ENCODE results near the gene GPSM3. TPM values are rescaled to one million over a fixed set of nuclear protein-coding genes. Genes with fewer than 3 reads are reported as not detected.

The GPSM3 gene
- total and polyA plus RNA-seq, 2 of the 13 experiments (the other 11 are each of a cell fraction or from before 2014, with no cell fraction given) = 0.18 to 6.2 TPM

- TF ChIP-seq, protein P1, sequence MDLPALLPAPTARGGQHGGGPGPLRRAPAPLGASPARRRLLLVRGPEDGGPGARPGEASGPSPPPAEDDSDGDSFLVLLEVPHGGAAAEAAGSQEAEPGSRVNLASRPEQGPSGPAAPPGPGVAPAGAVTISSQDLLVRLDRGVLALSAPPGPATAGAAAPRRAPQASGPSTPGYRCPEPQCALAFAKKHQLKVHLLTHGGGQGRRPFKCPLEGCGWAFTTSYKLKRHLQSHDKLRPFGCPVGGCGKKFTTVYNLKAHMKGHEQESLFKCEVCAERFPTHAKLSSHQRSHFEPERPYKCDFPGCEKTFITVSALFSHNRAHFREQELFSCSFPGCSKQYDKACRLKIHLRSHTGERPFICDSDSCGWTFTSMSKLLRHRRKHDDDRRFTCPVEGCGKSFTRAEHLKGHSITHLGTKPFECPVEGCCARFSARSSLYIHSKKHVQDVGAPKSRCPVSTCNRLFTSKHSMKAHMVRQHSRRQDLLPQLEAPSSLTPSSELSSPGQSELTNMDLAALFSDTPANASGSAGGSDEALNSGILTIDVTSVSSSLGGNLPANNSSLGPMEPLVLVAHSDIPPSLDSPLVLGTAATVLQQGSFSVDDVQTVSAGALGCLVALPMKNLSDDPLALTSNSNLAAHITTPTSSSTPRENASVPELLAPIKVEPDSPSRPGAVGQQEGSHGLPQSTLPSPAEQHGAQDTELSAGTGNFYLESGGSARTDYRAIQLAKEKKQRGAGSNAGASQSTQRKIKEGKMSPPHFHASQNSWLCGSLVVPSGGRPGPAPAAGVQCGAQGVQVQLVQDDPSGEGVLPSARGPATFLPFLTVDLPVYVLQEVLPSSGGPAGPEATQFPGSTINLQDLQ (CRISPR knock-in tag; IDR thresholded peaks at IDR 0.05) = no peak
- 0 out of 2 replicates have a peak, but pooled peaks have one; percentile 16 for TF ChIP-seq ZNF331 (CRISPR knock-in tag; IDR thresholded peaks at IDR 0.05)
- TF ChIP-seq ZNF766 (CRISPR knock-in tag; IDR thresholded peaks at IDR 0.05; ENCODE audit: borderline replicate concordance) = no peak
- no peak for TF ChIP-seq ZNF510 (CRISPR knock-in tag; IDR thresholded peaks at IDR 0.05; ENCODE audit: low read depth)
- TF ChIP-seq SMAD9 (CRISPR knock-in tag; IDR thresholded peaks at IDR 0.05) = no peak
- no peak for TF ChIP-seq ZNF317 (CRISPR knock-in tag; IDR thresholded peaks at IDR 0.05)
- TF ChIP-seq PAWR (CRISPR knock-in tag; IDR thresholded peaks at IDR 0.05; ENCODE audit: borderline replicate concordance) = no peak
- TF ChIP-seq, protein P2, sequence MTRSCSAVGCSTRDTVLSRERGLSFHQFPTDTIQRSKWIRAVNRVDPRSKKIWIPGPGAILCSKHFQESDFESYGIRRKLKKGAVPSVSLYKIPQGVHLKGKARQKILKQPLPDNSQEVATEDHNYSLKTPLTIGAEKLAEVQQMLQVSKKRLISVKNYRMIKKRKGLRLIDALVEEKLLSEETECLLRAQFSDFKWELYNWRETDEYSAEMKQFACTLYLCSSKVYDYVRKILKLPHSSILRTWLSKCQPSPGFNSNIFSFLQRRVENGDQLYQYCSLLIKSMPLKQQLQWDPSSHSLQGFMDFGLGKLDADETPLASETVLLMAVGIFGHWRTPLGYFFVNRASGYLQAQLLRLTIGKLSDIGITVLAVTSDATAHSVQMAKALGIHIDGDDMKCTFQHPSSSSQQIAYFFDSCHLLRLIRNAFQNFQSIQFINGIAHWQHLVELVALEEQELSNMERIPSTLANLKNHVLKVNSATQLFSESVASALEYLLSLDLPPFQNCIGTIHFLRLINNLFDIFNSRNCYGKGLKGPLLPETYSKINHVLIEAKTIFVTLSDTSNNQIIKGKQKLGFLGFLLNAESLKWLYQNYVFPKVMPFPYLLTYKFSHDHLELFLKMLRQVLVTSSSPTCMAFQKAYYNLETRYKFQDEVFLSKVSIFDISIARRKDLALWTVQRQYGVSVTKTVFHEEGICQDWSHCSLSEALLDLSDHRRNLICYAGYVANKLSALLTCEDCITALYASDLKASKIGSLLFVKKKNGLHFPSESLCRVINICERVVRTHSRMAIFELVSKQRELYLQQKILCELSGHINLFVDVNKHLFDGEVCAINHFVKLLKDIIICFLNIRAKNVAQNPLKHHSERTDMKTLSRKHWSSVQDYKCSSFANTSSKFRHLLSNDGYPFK (CRISPR knock-in tag; IDR thresholded peaks at IDR 0.05; ENCODE audit: borderline replicate concordance) = no peak
- TF ChIP-seq CREB3 (CRISPR knock-in tag; IDR thresholded peaks at IDR 0.05) = no peak
- TF ChIP-seq ERF (CRISPR knock-in tag; IDR thresholded peaks at IDR 0.05) = no peak
- TF ChIP-seq ZNF782 (CRISPR knock-in tag; IDR thresholded peaks at IDR 0.05; ENCODE audit: borderline replicate concordance) = no peak
- TF ChIP-seq ZNF609 (CRISPR knock-in tag; IDR thresholded peaks at IDR 0.05; ENCODE audit: borderline replicate concordance) = no peak
- TF ChIP-seq NFE2 (CRISPR knock-in tag; IDR thresholded peaks at IDR 0.05) = no peak
- 0 out of 2 replicates have a peak, but pooled peaks have one; percentile 17 for TF ChIP-seq KDM2A (CRISPR knock-in tag; IDR thresholded peaks at IDR 0.05; ENCODE audit: borderline replicate concordance, low read depth)
- TF ChIP-seq, protein P3, sequence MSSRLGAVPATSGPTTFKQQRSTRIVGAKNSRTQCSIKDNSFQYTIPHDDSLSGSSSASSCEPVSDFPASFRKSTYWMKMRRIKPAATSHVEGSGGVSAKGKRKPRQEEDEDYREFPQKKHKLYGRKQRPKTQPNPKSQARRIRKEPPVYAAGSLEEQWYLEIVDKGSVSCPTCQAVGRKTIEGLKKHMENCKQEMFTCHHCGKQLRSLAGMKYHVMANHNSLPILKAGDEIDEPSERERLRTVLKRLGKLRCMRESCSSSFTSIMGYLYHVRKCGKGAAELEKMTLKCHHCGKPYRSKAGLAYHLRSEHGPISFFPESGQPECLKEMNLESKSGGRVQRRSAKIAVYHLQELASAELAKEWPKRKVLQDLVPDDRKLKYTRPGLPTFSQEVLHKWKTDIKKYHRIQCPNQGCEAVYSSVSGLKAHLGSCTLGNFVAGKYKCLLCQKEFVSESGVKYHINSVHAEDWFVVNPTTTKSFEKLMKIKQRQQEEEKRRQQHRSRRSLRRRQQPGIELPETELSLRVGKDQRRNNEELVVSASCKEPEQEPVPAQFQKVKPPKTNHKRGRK (CRISPR knock-in tag; IDR thresholded peaks at IDR 0.05) = no peak
Measured at GRCh38 chr6:32192608-32193039, at the start of gene GPSM3 (continued).
